A204.1 (cell line): ENCODE measurements around the gene TMPRSS6.

Experiments
- FAIRE-seq: peaks from 2 replicates; lab custom pipeline; 2012; peaks lifted over from hg19 to GRCh38; lab: Jason Lieb, UNC

TMPRSS6 gene

GRCh38 chr22:37026325-37026724 lies 83.2 kb downstream of the TMPRSS6 start:
- no peak for FAIRE-seq

DNA sequence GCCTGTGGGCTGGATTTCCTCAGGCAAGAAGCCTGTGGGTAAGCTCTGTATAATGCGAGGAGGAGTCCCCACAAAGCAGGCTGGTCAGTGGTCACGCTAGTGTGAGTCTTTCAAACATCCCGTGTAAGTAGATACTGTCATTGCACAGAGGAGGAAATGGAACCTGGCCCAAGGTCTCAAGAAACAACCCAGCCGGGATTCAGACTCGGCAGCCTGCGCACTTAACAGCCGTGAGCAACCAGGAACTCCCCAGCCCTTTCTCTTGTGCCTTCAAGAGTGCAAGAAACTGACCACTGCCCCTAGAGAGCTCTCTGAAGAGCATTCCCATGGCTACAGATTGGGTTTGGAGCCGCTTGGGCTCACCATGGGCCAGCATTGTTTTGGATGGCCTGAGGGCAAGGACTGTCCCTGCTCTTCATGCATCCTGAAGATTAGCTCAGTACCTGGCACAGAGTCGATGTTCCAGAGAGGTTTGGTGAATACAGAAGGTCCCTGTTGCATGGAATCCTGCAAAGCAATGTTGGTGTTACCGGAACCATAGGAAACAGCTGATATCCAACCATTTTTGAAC lies 83.9 kb downstream of the TMPRSS6 start:
- no peak for FAIRE-seq

- FAIRE-seq, result no peak
These were observed 85.0 kb downstream of the TMPRSS6 start for GRCh38 chr22:37024339-37025157.

- no peak for FAIRE-seq
These were observed 85.7 kb downstream of the TMPRSS6 start for GRCh38 chr22:37023743-37024338.

- FAIRE-seq, result no peak
These were observed 86.8 kb downstream of the TMPRSS6 start for GRCh38 chr22:37022483-37023337.

GRCh38 chr22:37021710-37022482 lies 87.6 kb downstream of the TMPRSS6 start:
- FAIRE-seq, result no peak

DNA sequence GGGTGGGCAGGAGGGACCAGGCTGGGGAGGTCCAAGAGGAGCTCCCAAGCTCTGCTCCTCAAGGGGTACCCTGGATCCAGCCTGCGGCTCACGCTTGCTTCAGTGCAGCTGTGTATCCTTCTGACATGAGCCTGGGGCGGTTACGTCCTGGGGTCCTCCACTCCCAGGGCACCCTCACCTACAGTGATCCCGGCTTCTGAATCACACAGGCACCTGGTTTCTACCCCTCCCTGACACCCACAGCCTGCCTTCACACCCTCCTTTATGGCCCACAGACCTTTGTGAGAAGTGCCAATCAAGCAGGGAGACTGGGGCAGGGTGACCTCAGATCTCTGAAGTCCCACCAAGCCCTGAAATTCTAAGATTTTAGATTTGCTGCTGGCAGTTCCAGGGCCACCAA lies 88.5 kb downstream of the TMPRSS6 start:
- FAIRE-seq, result no peak

- no peak for FAIRE-seq
These were observed 89.4 kb downstream of the TMPRSS6 start for GRCh38 chr22:37020192-37020479.

GRCh38 chr22:37019309-37020191 lies 90.0 kb downstream of the TMPRSS6 start, which contains the start of the genes MPST and TST:
Gene MPST, plus strand, starts transcription at chr22:37019742. Its CDS starts 95 bp downstream, at chr22:37019837.
Gene TST, minus strand, starts transcription at chr22:37019447. Its CDS starts 715 bp downstream, at chr22:37018732.
- no peak for FAIRE-seq

GRCh38 chr22:37018815-37019308 lies 90.7 kb downstream of the TMPRSS6 start:
- FAIRE-seq, result no peak

- no peak for FAIRE-seq
These were observed 91.3 kb downstream of the TMPRSS6 start for GRCh38 chr22:37018086-37018814.

DNA sequence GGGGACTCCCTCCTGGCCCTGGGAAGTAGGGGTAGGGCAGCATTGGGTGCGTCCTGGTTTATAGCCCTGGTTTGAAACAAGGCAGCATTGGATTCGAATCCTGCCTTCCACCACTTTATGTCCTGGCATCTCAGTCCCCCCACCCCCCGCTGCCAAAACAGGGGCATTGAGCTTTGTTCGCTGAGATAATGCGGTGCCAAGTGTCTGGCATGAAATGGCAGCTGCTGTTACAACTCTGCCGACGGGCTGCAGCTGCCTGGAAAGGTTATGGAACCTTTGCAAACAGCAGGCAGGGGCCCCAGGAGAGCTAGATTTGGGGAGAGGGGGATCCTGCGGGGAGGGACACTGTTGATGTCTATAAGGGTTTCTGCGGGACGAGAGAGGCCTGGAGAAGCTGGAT lies 92.2 kb downstream of the TMPRSS6 start:
- FAIRE-seq, result no peak

DNA sequence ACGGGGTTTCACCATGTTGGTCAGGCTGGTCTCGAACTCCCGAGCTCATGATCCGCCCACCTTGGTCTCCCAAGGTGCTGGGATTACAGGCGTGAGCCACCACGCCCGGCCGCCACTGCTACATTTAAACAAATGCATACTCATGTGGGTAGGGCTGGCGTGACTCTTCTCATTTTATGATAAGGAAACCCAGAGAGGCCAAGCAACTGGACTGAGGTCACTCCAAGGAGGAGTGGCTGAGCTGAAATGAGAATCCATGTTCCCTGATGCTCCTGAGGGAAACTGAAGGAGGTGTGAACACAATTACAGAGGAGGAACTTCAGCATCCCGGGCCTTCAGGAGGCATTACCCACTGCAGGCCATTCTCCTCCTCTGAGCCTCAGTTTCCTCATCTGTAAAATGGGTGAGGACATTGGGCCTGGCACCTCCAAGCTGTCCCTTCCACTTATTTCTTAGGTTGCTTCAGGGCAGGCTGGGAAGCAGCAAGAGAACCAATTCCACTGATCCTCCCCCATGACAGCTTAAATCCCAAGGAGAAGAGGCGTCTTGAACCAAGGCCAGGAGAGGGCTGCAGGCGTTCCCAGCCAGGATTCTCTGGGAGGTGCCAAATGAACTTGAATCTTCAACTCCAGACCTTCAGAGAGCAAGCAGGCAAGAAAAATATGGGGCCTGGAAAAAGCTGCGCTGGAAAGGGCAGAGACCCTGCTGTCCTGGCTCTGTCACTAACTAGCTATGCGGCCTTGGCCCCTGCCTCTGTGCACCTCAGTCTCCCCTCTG lies 93.2 kb downstream of the TMPRSS6 start:
- no peak for FAIRE-seq

GRCh38 chr22:37015587-37015878 lies 94.0 kb downstream of the TMPRSS6 start:
- no peak for FAIRE-seq
